ENCODE measurements around the gene PYCARD. TPM values are rescaled to one million over a fixed set of nuclear protein-coding genes. Genes with fewer than 3 reads are reported as not detected.
A peak's percentile ranks its signal among the peaks of the same experiment; 100 is the strongest.
"Not testable (repeated sequence)": the region's sequence is repeated elsewhere in the genome, so short reads cannot be mapped to it uniquely, and the experiment has no call there.

The PYCARD gene
- total RNA-seq, 1 donor from 2014 or later = 3.2 TPM

- DNase-seq (ENCODE audit: low spot score) = no peak
- intact Hi-C loops (cut with DNase I) = no loop called here
Observed at GRCh38 chr16:31216422-31217135, 14.0 kb upstream of the PYCARD start, which contains the start of gene PYDC1. Gene PYDC1 (minus strand): TSS chr16:31217135. CDS start chr16:31217028, 107 bp downstream.

- intact Hi-C loops (cut with DNase I) = no loop called here
- no peak for DNase-seq (ENCODE audit: low spot score)
Observed at GRCh38 chr16:31215287-31216162, 13.0 kb upstream of the PYCARD start.

GRCh38 chr16:31214708-31215286, 12.2 kb upstream of the PYCARD start:
- DNase-seq (ENCODE audit: low spot score) = no peak
- intact Hi-C loops (cut with DNase I) = no loop called here

GRCh38 chr16:31213877-31214707, 11.5 kb upstream of the PYCARD start, which contains the start of gene TRIM72:
Gene TRIM72 (plus strand): TSS chr16:31214119. CDS start chr16:31214739, 620 bp downstream.
- DNase-seq (ENCODE audit: low spot score) = no peak
- intact Hi-C loops (cut with DNase I) = no loop called here

- no peak for DNase-seq (ENCODE audit: low spot score)
- intact Hi-C loops (cut with DNase I) = no loop called here
Observed at GRCh38 chr16:31213342-31213741, 10.8 kb upstream of the PYCARD start.

- no peak for DNase-seq (ENCODE audit: low spot score)
- intact Hi-C loops (cut with DNase I) = no loop called here
Observed at GRCh38 chr16:31206776-31207175, 4.2 kb upstream of the PYCARD start.

GRCh38 chr16:31204871-31205666, 2.5 kb upstream of the PYCARD start:
- no peak for DNase-seq (ENCODE audit: low spot score)
- intact Hi-C loops (cut with DNase I) = no loop called here

- peak; percentile 81 for DNase-seq (ENCODE audit: low spot score)
- intact Hi-C loops (cut with DNase I) = no loop called here
Observed at GRCh38 chr16:31201582-31202413, 762 bp downstream of the PYCARD start.

- intact Hi-C loops (cut with DNase I) = no loop called here
- DNase-seq (ENCODE audit: low spot score) = no peak
Observed at GRCh38 chr16:31200821-31201568, 1.6 kb downstream of the PYCARD start.

GRCh38 chr16:31200111-31200510, 2.4 kb downstream of the PYCARD start:
- DNase-seq (ENCODE audit: low spot score); intact Hi-C loops (cut with DNase I): not testable (repeated sequence)

GRCh38 chr16:31199430-31200041, 3.0 kb downstream of the PYCARD start:
- intact Hi-C loops (cut with DNase I) = no loop called here
- no peak for DNase-seq (ENCODE audit: low spot score)

GRCh38 chr16:31198207-31198882, 4.2 kb downstream of the PYCARD start:
- intact Hi-C loops (cut with DNase I) = no loop called here
- DNase-seq (ENCODE audit: low spot score) = no peak

GRCh38 chr16:31196324-31197088, 6.1 kb downstream of the PYCARD start:
- intact Hi-C loops (cut with DNase I) = no loop called here
- peak; percentile 78 for DNase-seq (ENCODE audit: low spot score)

GRCh38 chr16:31195861-31196260, 6.7 kb downstream of the PYCARD start:
- intact Hi-C loops (cut with DNase I) = not testable (repeated sequence)
- DNase-seq (ENCODE audit: low spot score) = peak; percentile 4

- peak; percentile 7 for DNase-seq (ENCODE audit: low spot score)
- intact Hi-C loops (cut with DNase I) = no loop called here
Observed at GRCh38 chr16:31194898-31195297, 7.7 kb downstream of the PYCARD start.

Measured in cardiac septum (tissue), 1 donor.